DMS 273 (cell line): ENCODE measurements around the gene LTB.

Source experiments
- DNase-seq: peaks from one replicate; lab custom pipeline; 2025; ENCODE audit not compliant: unreplicated experiment; lab: John Stamatoyannopoulos, UW

Gene LTB

DNA sequence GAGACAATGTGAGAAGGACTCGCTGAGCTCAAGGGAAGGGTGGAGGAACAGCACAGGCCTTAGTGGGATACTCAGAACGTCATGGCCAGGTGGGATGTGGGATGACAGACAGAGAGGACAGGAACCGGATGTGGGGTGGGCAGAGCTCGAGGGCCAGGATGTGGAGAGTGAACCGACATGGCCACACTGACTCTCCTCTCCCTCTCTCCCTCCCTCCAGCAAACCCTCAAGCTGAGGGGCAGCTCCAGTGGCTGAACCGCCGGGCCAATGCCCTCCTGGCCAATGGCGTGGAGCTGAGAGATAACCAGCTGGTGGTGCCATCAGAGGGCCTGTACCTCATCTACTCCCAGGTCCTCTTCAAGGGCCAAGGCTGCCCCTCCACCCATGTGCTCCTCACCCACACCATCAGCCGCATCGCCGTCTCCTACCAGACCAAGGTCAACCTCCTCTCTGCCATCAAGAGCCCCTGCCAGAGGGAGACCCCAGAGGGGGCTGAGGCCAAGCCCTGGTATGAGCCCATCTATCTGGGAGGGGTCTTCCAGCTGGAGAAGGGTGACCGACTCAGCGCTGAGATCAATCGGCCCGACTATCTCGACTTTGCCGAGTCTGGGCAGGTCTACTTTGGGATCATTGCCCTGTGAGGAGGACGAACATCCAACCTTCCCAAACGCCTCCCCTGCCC is 5.2 kb downstream of the LTB start:
- no peak for DNase-seq

DNA sequence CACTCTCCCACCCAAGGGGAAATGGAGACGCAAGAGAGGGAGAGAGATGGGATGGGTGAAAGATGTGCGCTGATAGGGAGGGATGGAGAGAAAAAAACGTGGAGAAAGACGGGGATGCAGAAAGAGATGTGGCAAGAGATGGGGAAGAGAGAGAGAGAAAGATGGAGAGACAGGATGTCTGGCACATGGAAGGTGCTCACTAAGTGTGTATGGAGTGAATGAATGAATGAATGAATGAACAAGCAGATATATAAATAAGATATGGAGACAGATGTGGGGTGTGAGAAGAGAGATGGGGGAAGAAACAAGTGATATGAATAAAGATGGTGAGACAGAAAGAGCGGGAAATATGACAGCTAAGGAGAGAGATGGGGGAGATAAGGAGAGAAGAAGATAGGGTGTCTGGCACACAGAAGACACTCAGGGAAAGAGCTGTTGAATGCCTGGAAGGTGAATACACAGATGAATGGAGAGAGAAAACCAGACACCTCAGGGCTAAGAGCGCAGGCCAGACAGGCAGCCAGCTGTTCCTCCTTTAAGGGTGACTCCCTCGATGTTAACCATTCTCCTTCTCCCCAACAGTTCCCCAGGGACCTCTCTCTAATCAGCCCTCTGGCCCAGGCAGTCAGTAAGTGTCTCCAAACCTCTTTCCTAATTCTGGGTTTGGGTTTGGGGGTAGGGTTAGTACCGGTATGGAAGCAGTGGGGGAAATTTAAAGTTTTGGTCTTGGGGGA is 6.1 kb downstream of the LTB start:
- DNase-seq, result peak; percentile 24

DNA sequence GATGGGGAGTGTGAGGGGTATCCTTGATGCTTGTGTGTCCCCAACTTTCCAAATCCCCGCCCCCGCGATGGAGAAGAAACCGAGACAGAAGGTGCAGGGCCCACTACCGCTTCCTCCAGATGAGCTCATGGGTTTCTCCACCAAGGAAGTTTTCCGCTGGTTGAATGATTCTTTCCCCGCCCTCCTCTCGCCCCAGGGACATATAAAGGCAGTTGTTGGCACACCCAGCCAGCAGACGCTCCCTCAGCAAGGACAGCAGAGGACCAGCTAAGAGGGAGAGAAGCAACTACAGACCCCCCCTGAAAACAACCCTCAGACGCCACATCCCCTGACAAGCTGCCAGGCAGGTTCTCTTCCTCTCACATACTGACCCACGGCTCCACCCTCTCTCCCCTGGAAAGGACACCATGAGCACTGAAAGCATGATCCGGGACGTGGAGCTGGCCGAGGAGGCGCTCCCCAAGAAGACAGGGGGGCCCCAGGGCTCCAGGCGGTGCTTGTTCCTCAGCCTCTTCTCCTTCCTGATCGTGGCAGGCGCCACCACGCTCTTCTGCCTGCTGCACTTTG is 6.8 kb downstream of the LTB start, which contains the start of gene TNF:
TSS of gene TNF (plus strand) at position 231 of the 567 bp plus-strand sequence. CDS start at position 408, 177 bp downstream.
- DNase-seq, result no peak

DNA sequence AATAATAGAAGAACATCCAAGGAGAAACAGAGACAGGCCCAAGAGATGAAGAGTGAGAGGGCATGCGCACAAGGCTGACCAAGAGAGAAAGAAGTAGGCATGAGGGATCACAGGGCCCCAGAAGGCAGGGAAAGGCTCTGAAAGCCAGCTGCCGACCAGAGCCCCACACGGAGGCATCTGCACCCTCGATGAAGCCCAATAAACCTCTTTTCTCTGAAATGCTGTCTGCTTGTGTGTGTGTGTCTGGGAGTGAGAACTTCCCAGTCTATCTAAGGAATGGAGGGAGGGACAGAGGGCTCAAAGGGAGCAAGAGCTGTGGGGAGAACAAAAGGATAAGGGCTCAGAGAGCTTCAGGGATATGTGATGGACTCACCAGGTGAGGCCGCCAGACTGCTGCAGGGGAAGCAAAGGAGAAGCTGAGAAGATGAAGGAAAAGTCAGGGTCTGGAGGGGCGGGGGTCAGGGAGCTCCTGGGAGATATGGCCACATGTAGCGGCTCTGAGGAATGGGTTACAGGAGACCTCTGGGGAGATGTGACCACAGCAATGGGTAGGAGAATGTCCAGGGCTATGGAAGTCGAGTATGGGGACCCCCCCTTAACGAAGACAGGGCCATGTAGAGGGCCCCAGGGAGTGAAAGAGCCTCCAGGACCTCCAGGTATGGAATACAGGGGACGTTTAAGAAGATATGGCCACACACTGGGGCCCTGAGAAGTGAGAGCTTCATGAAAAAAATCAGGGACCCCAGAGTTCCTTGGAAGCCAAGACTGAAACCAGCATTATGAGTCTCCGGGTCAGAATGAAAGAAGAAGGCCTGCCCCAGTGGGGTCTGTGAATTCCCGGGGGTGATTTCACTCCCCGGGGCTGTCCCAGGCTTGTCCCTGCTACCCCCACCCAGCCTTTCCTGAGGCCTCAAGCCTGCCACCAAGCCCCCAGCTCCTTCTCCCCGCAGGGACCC is 7.8 kb downstream of the LTB start:
- DNase-seq, result no peak

DNA sequence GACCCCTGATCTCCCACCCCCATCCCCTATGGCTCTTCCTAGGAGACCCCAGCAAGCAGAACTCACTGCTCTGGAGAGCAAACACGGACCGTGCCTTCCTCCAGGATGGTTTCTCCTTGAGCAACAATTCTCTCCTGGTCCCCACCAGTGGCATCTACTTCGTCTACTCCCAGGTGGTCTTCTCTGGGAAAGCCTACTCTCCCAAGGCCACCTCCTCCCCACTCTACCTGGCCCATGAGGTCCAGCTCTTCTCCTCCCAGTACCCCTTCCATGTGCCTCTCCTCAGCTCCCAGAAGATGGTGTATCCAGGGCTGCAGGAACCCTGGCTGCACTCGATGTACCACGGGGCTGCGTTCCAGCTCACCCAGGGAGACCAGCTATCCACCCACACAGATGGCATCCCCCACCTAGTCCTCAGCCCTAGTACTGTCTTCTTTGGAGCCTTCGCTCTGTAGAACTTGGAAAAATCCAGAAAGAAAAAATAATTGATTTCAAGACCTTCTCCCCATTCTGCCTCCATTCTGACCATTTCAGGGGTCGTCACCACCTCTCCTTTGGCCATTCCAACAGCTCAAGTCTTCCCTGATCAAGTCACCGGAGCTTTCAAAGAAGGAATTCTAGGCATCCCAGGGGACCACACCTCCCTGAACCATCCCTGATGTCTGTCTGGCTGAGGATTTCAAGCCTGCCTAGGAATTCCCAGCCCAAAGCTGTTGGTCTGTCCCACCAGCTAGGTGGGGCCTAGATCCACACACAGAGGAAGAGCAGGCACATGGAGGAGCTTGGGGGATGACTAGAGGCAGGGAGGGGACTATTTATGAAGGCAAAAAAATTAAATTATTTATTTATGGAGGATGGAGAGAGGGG is 8.8 kb downstream of the LTB start:
- no peak for DNase-seq

DNA sequence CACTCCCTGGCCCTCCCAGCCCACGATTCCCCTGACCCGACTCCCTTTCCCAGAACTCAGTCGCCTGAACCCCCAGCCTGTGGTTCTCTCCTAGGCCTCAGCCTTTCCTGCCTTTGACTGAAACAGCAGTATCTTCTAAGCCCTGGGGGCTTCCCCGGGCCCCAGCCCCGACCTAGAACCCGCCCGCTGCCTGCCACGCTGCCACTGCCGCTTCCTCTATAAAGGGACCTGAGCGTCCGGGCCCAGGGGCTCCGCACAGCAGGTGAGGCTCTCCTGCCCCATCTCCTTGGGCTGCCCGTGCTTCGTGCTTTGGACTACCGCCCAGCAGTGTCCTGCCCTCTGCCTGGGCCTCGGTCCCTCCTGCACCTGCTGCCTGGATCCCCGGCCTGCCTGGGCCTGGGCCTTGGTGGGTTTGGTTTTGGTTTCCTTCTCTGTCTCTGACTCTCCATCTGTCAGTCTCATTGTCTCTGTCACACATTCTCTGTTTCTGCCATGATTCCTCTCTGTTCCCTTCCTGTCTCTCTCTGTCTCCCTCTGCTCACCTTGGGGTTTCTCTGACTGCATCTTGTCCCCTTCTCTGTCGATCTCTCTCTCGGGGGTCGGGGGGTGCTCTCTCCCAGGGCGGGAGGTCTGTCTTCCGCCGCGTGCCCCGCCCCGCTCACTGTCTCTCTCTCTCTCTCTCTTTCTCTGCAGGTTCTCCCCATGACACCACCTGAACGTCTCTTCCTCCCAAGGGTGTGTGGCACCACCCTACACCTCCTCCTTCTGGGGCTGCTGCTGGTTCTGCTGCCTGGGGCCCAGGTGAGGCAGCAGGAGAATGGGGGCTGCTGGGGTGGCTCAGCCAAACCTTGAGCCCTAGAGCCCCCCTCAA is 9.9 kb downstream of the LTB start, which contains the start of gene LTA:
TSS of gene LTA (plus strand) at position 249 of the 871 bp plus-strand sequence. CDS start at position 703, 454 bp downstream.
- no peak for DNase-seq

DNA sequence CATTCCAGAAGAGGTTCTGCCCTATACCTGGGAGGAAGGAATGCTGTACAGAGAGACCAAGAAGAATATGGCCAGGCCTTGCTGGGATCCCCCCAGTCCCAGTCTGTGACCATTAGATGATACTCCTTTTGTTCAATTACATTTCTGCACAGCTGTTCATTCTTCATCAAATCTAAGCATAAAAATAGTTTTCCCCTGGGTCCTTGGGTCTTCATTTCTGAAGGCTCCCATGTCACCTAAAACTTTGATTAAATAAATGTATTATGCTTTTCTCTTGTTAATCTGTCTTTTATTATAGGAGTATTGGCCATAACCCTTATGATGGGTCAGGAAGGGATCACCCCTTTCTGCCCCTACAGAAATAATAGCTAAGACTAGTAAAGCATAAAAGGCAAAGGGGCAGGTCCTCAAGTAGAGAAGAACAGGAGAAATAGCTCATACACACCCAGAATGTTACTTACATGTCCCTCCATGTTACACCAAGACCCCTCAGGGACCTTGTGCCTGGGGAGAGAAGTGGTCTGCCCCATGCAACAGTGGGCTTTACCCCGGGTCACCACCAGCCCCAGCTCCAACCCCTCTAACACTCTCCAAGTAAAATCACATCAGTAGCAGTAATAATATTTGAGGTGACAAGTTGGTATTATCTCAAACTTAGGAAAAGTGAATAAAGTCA is 12.2 kb downstream of the LTB start:
- DNase-seq, result no peak

DNA sequence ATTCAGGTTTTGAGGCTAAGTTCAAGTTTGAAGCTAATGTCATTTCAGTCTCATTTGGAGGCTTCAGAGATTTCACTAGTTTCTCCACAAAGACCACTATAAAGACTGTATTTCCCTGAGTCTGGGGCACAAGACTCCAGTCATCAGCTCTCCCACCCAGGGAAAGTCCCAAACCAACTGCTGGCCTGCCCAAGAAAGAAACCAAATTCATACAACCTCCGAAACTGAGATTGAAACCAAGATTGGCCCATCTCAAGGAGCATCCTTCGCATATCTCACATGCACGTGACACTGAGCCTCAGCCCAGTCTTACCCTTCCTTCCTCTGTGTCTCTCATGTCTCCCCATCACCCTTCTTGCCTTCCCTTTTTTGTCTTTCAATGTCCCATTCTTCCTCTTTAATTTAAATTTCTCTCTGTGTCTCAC is 13.7 kb downstream of the LTB start:
- no peak for DNase-seq

DNA sequence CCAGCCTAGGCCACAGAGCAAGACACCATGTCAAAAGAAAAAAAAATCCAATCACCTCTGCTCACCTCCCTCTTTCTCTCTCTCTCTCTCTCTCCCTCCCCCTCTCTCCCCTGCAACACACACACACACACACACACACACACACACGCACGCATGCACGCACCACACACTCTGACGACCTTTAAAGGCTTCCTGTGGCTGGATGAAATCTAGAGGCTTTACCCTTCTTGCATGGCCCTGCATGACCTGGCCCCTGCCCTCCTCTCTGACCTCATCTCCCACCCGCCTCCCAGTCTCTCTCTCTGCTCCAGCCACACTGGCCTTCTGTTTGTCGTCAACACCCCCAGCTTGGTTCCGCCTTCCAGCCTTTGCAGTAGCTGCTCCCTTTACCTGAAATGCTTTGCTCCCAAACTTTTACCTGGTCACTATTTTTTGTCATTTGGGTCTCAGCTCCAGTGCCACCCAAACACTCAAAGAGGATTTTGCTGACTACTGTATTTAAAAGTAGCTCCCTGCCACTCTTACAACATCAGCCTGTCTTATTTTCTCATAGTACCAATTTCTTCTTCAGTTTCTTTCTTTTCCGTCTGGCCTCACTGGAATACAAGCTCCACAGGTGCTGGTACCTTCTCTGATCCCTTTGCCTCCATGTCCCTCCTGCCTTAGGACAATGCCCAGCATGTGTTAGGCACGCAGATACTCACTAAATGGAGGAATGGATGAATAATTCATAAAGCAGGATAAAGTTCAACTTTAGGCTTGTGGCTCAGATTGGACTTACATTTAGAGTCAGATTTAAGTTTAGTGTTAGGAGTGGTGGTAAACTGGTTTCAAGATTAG is 14.5 kb downstream of the LTB start:
- DNase-seq, result no peak

DNA sequence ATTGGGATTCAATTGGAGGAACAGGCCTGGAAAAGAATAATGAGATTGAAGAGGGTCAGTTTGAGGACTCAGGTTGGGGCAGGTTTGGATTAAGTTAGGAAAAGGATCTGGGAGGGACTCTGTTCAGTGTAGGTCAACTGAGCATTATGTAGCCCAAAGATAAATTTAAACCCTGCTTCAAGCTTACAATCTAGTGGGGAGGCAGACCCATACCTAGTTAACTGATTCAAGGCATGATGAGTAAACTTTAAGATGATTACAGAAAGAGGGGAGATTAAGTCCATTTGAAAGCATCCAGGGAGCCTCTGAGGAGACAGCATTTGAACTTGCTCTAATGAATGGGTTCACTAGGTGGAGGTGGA is 21.5 kb downstream of the LTB start:
- DNase-seq, result no peak

DNA sequence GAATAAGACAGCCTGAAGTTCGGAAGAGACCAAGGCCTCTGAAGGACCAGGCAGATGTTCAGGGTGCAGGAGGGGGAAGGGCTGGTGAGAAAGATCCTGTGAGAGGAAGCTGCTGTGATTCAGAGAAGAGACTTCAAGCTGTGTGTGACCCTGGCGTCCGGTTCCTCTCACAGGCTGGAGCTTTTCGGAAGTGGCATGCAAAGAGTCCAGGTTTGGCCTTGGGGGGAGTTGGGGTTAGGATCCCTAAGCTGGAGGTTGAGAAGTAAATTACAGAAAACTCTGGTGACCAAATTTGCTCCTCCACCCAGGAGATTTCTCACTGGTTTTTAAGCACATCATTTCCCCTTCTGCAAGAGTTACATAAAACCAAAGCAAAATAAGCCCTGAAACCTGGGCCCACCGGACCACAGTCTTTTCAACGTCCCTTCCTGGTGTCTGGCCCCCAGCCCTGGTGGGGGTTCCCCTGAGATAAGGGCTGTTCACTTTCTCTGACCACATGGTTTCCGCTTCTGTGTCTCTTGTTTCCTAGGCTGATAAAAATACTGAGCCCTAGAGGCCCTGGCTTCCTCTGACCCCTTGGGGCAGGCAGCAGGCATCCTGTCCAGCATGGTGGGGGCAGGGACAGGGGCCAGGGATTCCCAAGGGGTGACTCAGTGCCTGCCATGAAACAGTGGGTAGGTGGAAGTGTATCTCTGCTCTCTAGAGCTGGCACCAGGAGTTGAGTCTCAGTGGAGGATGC is 22.1 kb downstream of the LTB start:
- DNase-seq, result no peak

DNA sequence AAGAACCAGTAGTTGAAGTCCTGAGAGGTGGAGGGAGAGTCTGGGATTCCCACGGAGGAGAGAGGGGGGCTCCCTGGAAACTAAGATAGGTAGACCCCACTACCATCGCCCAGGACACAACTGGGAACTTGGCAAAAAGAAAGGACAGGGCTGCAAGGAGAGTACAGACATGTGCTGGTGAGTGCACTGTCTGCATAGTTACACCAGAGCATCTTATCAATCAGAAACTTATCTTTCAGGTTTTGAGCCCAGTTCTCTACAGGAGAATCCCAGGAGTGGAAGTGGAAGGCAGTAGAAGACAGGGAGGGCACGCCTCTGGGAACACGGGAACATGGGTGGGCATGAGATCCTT is 22.6 kb downstream of the LTB start:
- DNase-seq, result no peak

DNA sequence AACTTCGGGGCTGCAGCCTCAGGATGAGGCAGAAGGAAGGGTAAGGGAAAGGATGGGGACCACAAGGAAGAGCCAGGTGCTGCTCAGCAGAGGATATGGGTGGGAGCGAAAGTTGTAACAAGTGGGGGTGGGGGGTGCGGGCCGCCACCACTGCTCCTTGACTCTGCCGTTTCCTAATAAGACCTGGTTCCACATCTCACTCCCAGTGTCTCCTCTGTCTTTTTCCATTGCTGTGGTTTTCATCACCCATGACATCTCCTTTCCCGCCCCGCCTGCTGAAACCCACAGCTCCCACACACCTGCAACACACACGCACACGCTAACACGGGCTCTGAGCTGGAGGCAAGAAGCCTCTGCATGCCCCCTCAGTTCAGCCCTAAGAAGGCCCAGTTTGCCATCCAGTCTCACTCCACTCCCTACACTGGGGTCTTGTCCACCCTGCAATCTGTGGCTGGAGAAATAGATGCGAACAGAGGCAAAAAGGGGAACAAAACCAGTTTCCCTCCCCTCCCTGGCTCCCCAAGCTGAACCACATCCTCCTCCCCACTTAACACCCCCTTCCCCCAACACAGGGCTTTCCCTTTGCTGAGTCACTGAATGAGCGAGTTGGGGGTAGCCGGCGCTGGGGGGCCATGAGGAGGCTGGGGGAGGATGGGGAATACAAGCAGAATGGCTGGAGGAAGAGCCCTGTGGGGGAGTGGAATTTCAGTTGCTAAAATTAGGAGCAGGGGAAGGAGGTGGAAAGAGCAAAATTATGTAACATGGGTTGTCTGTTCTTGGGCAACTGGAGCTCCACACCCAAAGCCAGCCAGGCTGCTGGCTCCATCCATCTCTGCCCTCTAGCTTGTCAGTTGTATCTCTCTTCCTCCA is 23.4 kb downstream of the LTB start:
- DNase-seq, result no peak

DNA sequence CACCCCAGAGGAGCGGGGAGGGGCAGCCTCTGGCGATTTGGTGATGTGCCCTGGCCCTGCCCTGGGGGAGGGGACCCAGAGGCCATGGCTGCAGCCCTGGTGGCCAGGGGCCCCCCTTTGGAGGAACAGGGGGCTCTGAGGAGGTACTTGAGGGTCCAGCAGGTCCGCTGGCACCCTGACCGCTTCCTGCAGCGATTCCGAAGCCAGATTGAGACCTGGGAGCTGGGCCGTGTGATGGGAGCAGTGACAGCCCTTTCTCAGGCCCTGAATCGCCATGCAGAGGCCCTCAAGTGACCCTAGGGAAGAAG is 24.0 kb downstream of the LTB start:
- no peak for DNase-seq

DNA sequence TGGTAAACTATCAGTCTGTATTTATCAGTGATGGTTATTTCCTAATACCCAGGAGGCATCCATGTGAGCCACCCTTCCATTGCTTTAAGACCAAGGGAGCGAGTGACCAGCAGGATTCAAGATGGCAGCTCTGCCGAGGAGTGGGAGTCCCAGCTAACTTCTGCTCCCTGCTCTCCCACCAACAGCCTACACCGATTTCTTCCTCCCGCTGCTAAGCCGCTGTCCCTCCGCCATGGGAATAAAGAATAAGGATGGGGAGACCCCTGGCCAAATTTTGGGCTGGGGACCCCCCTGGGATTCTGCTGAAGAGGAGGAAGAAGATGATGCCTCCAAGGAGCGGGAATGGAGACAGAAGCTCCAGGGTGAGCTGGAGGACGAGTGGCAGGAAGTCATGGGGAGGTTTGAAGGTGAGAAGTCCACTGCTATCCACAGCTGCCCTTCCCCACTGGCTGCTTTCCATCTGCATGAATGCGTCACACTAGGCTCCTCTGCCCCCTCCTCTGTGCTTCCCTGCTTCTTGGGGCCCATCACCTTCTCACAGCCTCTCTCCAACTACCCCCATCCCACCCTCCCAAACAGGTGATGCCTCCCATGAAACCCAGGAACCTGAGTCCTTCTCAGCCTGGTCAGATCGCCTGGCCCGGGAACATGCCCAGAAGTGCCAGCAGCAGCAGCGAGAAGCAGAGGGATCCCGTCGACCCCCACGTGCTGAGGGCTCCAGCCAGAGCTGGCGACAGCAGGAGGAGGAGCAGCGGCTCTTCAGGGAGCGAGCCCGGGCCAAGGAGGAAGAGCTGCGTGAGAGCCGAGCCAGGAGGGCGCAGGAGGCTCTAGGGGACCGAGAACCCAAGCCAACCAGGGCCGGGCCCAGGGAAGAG is 24.5 kb downstream of the LTB start:
- DNase-seq, result no peak
